GM21515 (cell line): ENCODE measurements around the gene C17orf50.

Experiments used
- ATAC-seq: cut with Tn5 transposase; IDR thresholded peaks from one replicate; pipeline ENCODE4 v1.9.1; 2021; ENCODE audit not compliant: unreplicated experiment

The C17orf50 gene

GRCh38 chr17:35780950-35781349 is 20.3 kb downstream of the C17orf50 start:
- no peak for ATAC-seq

GRCh38 chr17:35784895-35785294 is 24.2 kb downstream of the C17orf50 start:
- ATAC-seq: no peak

GRCh38 chr17:35786941-35787432 is 26.3 kb downstream of the C17orf50 start:
- ATAC-seq: no peak

GRCh38 chr17:35788477-35789368 is 28.0 kb downstream of the C17orf50 start:
- no peak for ATAC-seq

- no peak for ATAC-seq
Measured at GRCh38 chr17:35790841-35791240, 30.2 kb downstream of the C17orf50 start.

GRCh38 chr17:35791681-35792350 is 31.1 kb downstream of the C17orf50 start:
- ATAC-seq: no peak

GRCh38 chr17:35793257-35793656 is 32.6 kb downstream of the C17orf50 start:
- no peak for ATAC-seq

- no peak for ATAC-seq
Measured at GRCh38 chr17:35795007-35795870, 34.6 kb downstream of the C17orf50 start, which contains the start of gene MMP28. Gene MMP28, minus strand, starts transcription at chr17:35795641. Its CDS starts 264 bp downstream, at chr17:35795377.

- no peak for ATAC-seq
Measured at GRCh38 chr17:35795871-35796265, 35.2 kb downstream of the C17orf50 start.

GRCh38 chr17:35796942-35797341 is 36.3 kb downstream of the C17orf50 start:
- ATAC-seq: no peak

- no peak for ATAC-seq
Measured at GRCh38 chr17:35797370-35797769, 36.7 kb downstream of the C17orf50 start.

- ATAC-seq: no peak
Measured at GRCh38 chr17:35797918-35798317, 37.2 kb downstream of the C17orf50 start.

- ATAC-seq: no peak
Measured at GRCh38 chr17:35799942-35800341, 39.3 kb downstream of the C17orf50 start.

GRCh38 chr17:35801583-35802224 is 41.0 kb downstream of the C17orf50 start:
- no peak for ATAC-seq

GRCh38 chr17:35804658-35805192 is 44.0 kb downstream of the C17orf50 start:
- no peak for ATAC-seq

- ATAC-seq: no peak
Measured at GRCh38 chr17:35807371-35808144, 46.9 kb downstream of the C17orf50 start.

- ATAC-seq: no peak
Measured at GRCh38 chr17:35808240-35808961, 47.7 kb downstream of the C17orf50 start.

GRCh38 chr17:35808962-35809854 is 48.5 kb downstream of the C17orf50 start, which contains the start of gene TAF15:
Gene TAF15, plus strand, starts transcription at chr17:35809484. Its CDS starts 86 bp downstream, at chr17:35809570.
- ATAC-seq: peak; percentile 89
